Prostate gland (tissue), 2 donors: ENCODE measurements around the gene LIPF. TPM values are rescaled to one million over a fixed set of nuclear protein-coding genes. Genes with fewer than 3 reads are reported as not detected.

Source experiments
- DNase-seq: peaks from one replicate; pipeline ENCODE4 v3.0.0-alpha.2; 2019; ENCODE audit warnings: low spot score
- H3K27ac ChIP-seq, 2 donors: fragments of 200-600 bp; sonication (generic); 2 replicates each; pipeline ENCODE4 v1.5.1; 2017 to 2019
- H3K27me3 ChIP-seq: fragments of 200-600 bp; sonication (generic); replicated peaks from 2 replicates; pipeline ENCODE4 v1.5.1; 2019; ENCODE audit not compliant: insufficient read depth
- H3K36me3 ChIP-seq, 2 donors: fragments of 200-600 bp; sonication (generic); 1 replicate in 1 of 2; 2 replicates in 1 of 2; pipeline versions ENCODE4 v1.5.1 to v1.8.1; 2017 to 2019
- H3K4me1 ChIP-seq: fragments of 200-600 bp; sonication (generic); replicated peaks from 2 replicates; pipeline ENCODE4 v1.5.1; 2019
- H3K4me3 ChIP-seq, 2 donors: fragments of 200-600 bp; sonication (generic); 2 replicates each; pipeline ENCODE4 v1.5.1; 2017 to 2019
- H3K9me3 ChIP-seq: fragments of 200-600 bp; sonication (generic); 2 replicates; pipeline ENCODE4 v1.5.1; 2017
- CTCF ChIP-seq, 4 experiments: fragments of 200-600 bp in 2 of 4; fragments of 450-650 bp in 2 of 4; sonication (generic) in 2 of 4; IDR thresholded peaks; 1 replicate in 3 of 4; 2 replicates in 1 of 4; pipeline ENCODE4 v1.5.1; 2016 to 2019; ENCODE audit warnings: antibody characterized with exemption in 4 of 4, mild to moderate bottlenecking in 2 of 4, moderate library complexity in 2 of 4
- POLR2A ChIP-seq: fragments of 450-650 bp; IDR thresholded peaks from one replicate; pipeline ENCODE4 v1.6.1; 2016; ENCODE audit warnings: antibody characterized with exemption, mild to moderate bottlenecking
- POLR2AphosphoS5 ChIP-seq: sonication (generic); formaldehyde crosslinking; IDR thresholded peaks from one replicate; pipeline ENCODE4 v1.6.1; 2017; ENCODE audit warnings: antibody characterized with exemption
- WGBS: methylation state at CpG from one replicate; pipeline ENCODE4 v1.1.5; 2018; 5-methylcytosine and 5-hydroxymethylcytosine counted together
- intact Hi-C: fragments of 100-400 bp; cut with DNase I; formaldehyde crosslinking; loops from one replicate; pipeline ENCODE4 v1.14.2; 2022
- total RNA-seq, 2 donors: library from RNA; depleted of rRNA; stranded (reverse); fragments of >200 nt; gene quantifications; one replicate each; pipeline ENCODE4 v1.1.0, GENCODE V29; 2016

LIPF gene
- not detected for total RNA-seq

- H3K27ac ChIP-seq, result no peak within 1 kb of the TSS
Measured at GRCh38 chr10:88664142-88664541, at the start of gene LIPF. Gene LIPF (plus strand): TSS chr10:88664442. CDS start chr10:88667298, 2,856 bp downstream.

GRCh38 chr10:88616250-88616977 is 47.8 kb upstream of the LIPF start:
- Histone ChIP-seq H3K36me3 (no peaks in the 10 kb centered on the region), H3K27ac (no peak overlapping the region), H3K27me3 (no peaks in the 10 kb centered on the region), H3K4me1 (no peaks in the 10 kb centered on the region), H3K9me3 (no peaks in the 10 kb centered on the region), H3K4me3 (no peak overlapping the region)
- no peak for DNase-seq
- TF ChIP-seq POLR2A (no peak), CTCF (IDR thresholded peaks at IDR 0.05) (no peak), POLR2AphosphoS5 (no peak)
- intact Hi-C loops, result no loop called here
- WGBS, result 81% methylated on average over 11 of the region's 18 CpGs

More at GRCh38 chr10:88664142-88664541, at the start of gene LIPF:
- H3K27me3 ChIP-seq, result no peaks in the 10 kb centered on the region
- H3K4me3 ChIP-seq, result no peak within 1 kb of the TSS
- 28% methylated on average over 1 of the region's 1 CpG for WGBS
- TF ChIP-seq POLR2AphosphoS5 (no peak), POLR2A (no peak), CTCF (IDR thresholded peaks at IDR 0.05) (no peak)
- H3K4me1 ChIP-seq, result no peaks in the 10 kb centered on the region
- intact Hi-C loops, result no loop called here
- no peaks in the 10 kb centered on the region for H3K9me3 ChIP-seq
- DNase-seq, result no peak
- H3K36me3 ChIP-seq, result no peaks in the 10 kb centered on the region

DNA sequence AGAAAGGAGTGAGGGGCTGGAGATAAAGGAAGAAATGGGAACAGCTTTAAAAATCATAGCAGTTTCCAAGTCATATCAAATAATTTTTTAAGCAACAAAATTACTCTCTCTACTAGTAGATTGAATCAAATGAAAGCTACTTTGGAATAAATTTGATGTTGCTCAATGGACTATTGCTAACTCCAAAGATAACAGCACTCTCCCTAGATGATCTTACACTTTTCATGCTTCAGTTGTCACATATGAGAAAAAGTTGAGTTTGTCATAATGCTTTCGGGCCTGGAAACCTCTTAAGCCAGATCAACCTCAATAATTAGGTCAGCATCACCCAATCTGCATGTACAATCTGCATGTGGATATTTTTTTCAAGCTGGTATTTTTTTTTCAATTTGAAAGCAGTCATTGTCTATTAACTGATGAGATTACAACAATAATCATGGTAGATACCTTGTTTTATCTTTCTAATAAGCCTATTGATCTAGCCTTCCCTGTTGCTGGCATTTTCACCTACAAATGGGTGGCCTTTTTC is 46.4 kb upstream of the LIPF start:
- H3K4me3 ChIP-seq, result no peak overlapping the region
- no peaks in the 10 kb centered on the region for H3K27me3 ChIP-seq
- WGBS, result 94% methylated on average over 1 of the region's 1 CpG
- TF ChIP-seq POLR2A (no peak), CTCF (IDR thresholded peaks at IDR 0.05) (no peak), POLR2AphosphoS5 (no peak)
- no peaks in the 10 kb centered on the region for H3K4me1 ChIP-seq
- intact Hi-C loops, result no loop called here
- no peak for DNase-seq
- H3K9me3 ChIP-seq, result no peaks in the 10 kb centered on the region
- no peak overlapping the region for H3K27ac ChIP-seq
- H3K36me3 ChIP-seq, result no peaks in the 10 kb centered on the region

- intact Hi-C loops, result no loop called here
- TF ChIP-seq POLR2A (no peak), CTCF (IDR thresholded peaks at IDR 0.05) (no peak), POLR2AphosphoS5 (no peak)
- H3K36me3 ChIP-seq, result no peaks in the 10 kb centered on the region
- H3K9me3 ChIP-seq, result no peaks in the 10 kb centered on the region
- no peak overlapping the region for H3K27ac ChIP-seq
- H3K4me3 ChIP-seq, result no peak overlapping the region
- DNase-seq, result no peak
- no peaks in the 10 kb centered on the region for H3K27me3 ChIP-seq
- WGBS, result 83% methylated on average over 1 of the region's 1 CpG
- no peaks in the 10 kb centered on the region for H3K4me1 ChIP-seq
Measured at GRCh38 chr10:88618496-88618895, 45.7 kb upstream of the LIPF start.

DNA sequence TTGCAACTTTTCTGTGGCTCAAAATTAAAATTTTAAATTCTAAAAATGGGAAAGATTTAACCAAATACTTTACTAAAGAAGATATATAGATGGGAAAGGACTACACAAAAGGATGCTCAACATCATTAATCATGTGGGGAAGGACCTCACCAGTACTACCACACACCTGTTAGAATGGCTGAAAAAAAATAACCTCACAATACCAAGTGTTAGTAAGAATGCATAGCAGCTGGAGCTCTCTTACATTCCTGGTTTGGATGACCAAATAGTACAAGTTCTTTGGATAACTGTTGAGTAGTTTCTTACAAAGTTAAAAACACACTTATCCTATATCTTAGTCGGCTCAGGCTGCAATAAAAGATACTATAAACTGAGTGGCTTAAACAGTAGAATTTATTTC is 43.8 kb upstream of the LIPF start:
- WGBS, result 67% methylated on average over 1 of the region's 1 CpG
- Histone ChIP-seq H3K36me3 (no peaks in the 10 kb centered on the region), H3K4me3 (no peak overlapping the region), H3K4me1 (no peaks in the 10 kb centered on the region), H3K27ac (no peak overlapping the region), H3K27me3 (no peaks in the 10 kb centered on the region), H3K9me3 (no peaks in the 10 kb centered on the region)
- TF ChIP-seq CTCF (IDR thresholded peaks at IDR 0.05) (no peak), POLR2AphosphoS5 (no peak), POLR2A (no peak)
- no peak for DNase-seq
- intact Hi-C loops, result no loop called here
